Tongue (tissue), 2 donors: ENCODE data around the gene ELOVL7. TPM values are rescaled to one million over a fixed set of nuclear protein-coding genes. Genes with fewer than 3 reads are reported as not detected.
"Not testable (repeated sequence)": the region's sequence is repeated elsewhere in the genome, so short reads cannot be mapped to it uniquely, and the experiment has no call there.

ENCODE experiments used
- DNase-seq: peaks from one replicate; pipeline ENCODE4 v3.0.0-alpha.2; 2015
- total RNA-seq: library from RNA; depleted of rRNA; stranded (reverse); fragments of >200 nt; gene quantifications from one replicate; pipeline ENCODE4 v1.2.3, GENCODE V29; 2014

The ELOVL7 gene
- total RNA-seq, 1 donor from 2014 or later: 4.7 TPM

DNA sequence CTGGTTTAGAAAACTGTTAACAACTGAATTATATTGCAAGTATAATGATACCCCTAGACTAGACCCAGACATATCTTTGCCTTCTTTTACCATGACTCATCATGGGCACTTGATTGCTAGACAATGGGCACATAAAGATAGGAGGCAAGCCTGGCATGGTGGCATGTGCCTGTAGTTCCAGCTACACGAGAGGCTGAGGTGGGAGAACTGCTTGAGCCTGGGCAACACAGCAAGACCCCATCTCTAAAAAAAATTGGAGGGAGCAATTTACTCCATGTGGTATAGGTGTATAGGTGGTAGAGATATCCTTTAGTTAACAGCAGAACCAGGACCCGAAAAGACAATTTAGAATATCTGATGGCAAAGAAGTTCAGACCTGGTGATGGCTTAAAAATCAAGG lies 51.6 kb downstream of the ELOVL7 start:
- no peak for DNase-seq

DNA sequence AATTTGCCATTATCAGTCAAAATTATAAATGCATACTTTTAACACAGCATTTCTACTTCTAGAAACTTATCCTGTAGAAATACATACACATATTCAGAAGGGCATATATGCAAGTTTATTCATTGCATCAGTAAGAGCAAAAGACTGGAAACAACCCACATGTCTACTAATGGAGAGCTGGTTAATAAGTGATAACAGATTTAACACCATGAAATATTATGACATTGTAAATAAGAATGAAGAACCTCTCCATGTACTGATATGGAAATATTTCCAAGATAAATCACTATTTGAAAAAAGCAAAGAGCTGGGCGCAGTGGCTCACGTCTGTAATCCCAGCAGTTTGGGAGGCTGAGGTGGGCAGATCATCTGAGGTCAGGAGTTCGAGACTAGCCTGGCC lies 54.5 kb downstream of the ELOVL7 start:
- no peak for DNase-seq

DNA sequence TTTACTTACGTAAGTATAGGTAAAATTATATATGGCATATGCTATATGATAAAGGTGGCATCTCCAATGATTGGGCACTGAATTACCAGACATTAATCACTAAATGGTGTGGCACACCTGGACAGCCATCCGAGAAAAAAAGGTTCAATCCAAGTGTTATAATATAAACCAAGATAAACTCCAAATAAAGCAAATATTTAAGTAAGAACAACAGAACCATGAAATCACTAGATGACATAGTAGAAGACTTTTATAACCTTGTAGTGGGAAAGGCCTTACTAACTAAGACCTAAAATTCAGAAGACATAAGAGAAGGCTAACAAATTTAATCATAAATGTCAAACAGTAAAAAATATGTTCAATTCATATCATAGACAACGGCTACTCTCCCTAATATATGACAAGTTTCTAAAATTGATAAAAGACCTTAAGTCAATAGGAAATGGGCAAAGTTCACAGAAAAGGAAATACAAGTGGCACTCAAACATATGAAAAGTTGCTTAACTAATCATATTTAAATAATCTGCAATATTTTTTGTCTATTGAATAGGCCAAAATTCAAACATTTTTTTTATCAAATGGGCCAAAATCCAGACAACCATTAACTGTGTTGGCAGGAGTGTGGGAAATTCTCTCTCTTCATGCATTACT lies 55.1 kb downstream of the ELOVL7 start:
- DNase-seq: no peak

DNA sequence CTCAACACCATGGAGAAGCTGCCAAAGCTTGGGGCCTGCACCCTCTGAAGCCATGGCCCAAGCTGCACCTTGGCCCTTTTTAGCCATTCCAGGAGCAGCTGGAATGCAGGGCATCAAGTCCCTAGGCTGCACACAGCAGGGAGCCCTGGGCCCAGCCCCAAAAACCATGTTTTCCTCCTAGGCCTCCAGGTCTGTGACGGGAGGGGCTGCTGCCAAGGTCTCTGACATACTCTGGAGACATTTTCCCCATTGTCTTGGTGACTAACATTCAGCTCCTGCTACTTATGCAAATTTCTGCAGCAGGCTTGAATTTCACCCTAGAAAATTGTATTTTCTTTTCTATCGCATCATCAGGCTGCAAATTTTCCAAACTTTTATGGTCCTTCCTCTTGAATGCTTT lies 64.6 kb downstream of the ELOVL7 start:
- no peak for DNase-seq

DNA sequence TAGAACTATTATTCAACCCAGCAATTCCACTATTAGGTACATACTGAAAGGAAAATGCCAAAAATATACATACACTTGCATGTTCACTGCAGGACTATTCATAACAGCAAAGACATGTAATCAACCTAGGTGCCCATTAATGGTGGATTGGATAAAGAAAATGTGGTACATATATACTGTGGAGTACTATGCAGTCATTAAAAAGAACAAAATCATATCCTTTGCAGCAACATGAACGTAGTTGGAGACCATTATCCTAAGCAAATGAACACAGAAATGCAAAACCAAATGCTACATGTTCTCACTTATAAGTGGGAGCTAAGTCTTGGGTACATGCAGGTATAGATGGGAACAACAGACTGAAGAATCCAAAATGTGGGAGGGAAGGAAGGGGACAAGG lies 67.7 kb downstream of the ELOVL7 start:
- DNase-seq: no peak

DNA sequence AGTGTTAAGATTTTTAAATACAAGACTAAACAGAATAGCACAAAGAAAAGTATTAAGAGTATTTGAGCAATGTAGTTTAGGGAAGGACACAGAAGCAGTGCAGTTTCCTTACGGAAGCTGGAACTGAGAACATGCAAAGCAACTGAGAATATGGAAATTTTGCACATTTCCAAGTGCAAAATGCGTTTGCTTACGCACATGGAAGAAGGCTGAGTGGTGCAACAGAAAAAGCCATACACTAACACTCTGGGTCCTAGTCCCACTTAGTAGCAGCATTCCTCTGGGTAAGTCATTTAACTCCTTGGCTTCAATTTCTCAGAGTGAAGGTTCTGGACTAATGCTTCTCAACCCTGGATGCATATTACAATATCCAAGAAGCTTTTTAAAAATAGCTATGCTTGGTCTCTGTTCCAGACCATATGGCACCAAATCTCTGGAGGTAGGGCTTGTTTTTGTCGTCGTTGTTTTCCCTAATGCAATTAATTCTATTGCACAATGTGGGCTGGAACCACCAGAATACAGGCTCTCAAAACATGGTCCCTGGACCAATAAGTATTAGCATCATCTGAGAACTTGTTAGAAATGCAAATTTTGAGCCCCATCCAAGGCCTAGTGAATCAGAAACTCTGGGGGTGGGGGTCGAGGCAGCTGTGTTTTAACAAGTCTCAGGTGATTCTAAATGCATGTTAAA lies 78.9 kb downstream of the ELOVL7 start:
- DNase-seq: no peak

DNA sequence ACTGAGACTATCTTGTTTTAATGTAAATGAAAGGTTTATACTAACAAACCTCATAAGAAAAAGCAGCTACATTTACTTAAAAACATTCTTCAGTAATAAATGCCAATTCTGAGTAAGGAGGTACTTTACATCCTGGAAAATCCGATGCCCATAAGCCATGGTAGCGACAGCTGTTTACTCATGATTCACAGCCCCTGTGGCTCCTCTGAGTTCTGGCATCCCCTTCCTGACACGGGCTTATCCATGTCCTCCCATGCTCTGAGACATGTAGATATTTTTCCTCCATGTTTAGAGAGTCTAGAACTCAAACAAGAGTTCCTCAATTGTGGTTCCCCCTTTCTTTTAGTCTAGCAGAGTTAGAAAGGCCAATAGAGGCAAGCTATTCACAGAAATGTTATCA lies 81.0 kb downstream of the ELOVL7 start:
- DNase-seq: no peak

DNA sequence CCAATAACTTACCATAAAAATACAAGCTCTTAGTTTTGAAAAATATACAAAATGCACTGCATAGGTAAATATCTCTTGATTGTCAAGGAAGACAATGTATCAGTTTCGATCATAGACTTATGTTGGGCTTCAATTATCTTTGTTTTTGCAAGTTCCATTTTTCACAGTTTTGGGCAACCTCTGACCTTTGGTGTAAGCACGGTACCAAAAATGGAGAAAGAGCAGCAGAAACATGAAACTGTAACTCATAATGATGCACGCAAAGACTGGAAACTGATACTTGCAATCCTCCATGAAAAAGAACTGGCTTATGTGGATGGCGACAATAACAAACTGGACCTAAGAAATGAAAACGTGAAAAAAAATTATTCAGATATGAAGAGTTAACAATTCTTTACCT lies 89.6 kb downstream of the ELOVL7 start:
- no peak for DNase-seq

DNA sequence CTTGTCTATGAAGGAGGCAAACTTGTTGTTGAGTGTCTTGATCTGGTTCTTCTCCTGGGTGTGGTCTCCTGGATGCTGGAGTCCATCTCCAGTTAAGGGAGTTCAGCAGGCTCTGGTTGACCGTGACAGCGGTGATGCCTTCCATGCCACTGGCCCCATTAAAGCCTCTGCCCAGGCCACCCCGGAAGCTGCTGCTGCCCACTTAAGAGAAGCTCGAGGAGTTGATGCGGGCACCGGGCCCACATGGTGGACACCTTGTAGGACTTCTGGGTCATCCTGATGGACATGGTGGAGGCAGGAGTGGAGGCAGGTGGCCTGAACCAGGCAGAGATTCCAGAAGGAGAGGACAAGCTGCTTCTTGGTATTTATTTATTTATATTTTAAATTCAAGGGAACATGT lies 99.4 kb downstream of the ELOVL7 start:
- DNase-seq: no peak

DNA sequence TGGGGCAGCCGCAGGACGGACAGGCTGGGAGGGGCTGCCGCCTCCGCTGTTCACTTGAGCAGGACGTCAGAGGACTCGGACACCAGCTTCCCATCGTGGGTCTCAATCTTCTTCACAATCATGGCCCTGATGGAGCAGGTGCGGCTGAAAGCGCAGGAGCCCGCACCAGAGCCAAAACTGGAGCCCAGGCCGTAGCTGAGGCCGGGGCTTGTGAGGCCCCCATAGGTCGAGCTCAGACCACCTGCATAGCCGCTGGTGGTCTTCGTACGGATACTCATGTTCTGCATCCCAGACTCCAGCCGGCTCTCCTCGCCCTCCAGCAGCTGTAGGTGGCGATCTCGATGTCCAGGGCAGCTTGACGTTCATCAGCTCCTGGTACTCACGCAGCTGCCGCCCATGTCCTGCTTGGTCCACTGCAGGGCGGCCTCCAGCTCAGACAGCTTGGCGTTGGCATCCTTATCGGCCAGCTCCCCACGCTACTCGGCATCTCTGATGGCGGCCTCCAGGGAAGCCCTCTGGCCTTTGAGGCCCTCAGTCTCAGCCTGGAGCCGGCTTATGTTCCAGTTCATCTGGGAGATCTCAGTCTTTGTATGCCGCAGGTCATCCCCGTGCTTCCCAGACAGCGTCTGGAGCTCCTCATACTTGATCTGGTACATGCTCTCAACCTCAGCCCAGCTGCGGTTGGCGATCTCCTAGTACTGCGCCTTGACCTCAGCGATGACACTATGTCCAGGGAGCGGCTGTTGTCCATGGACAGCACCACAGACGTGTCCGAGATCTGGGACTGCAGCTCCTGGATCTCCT lies 100.4 kb downstream of the ELOVL7 start:
- no peak for DNase-seq

DNA sequence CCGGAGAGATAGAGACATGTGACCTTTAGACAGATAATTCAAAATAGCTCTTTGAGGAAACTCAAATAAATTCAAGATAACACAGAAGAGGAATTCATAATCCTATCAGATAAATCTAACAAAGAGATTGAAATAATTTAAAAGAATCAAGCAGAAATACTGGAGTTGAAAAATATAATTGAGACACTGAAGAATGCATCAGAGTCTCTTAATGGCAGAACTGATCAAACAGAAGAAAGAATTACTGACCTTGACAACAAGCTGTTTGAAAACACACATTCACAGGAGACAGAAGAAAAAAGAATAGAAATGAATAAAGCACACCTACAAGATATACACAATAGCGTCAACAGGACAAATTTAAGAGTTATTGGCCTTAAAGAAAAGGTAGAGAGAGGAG lies 103.7 kb downstream of the ELOVL7 start:
- no peak for DNase-seq

DNA sequence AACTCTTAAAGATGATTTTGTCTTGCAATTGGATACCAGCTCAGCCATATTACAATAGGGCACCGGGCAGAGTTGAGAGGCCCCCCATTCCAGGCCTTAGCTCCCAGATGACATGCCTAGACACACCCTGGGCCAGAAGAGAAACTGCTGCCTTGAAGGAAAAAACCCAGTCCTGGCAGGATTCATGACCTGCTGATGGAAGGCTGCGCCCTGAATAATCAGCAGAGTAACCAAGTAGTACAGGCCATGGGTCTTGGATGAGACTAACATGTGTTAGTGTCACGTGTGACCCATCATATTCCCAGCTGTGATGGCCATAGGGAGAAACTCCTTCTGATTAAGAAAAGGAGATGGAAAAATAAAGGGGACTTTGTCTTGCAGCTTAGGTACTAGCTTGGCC lies 105.1 kb downstream of the ELOVL7 start:
- DNase-seq: no peak

DNA sequence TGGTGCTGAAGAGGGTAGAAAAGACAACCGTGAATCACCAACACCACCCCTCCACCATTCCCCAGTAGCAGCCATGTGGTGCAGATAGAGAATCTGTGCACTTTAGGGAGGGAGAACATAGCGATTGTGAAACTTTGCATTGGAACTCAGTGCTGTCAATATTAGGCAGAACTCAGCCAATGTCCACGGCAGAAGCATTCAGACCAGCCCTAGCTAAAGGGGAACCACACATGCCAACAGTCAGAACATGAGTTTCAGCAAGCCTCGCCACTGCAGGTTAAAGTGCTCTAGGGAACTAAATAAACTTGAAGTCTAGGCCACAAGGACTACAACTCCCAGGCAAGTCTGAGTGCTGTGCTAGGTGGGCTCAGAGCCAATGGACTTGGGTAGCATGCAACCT lies 105.6 kb downstream of the ELOVL7 start:
- DNase-seq: no peak

DNA sequence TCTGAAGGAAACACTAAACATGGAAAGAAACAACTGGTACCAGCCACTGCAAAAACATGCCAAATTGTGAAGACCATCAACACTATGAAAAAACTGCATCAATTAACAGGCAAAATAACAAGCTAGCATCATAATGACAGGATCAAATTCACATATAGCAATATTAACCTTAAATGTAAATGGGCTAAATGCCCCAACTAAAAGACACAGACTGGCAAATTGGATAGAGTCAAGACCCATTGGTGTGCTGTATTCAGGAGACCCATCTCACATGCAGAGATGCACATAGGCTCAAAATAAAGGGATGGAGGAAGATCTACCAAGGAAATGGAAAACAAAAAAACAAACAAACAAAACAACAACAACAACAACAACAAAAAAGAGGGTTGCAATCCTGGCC lies 113.2 kb downstream of the ELOVL7 start:
- not testable (repeated sequence) for DNase-seq

DNA sequence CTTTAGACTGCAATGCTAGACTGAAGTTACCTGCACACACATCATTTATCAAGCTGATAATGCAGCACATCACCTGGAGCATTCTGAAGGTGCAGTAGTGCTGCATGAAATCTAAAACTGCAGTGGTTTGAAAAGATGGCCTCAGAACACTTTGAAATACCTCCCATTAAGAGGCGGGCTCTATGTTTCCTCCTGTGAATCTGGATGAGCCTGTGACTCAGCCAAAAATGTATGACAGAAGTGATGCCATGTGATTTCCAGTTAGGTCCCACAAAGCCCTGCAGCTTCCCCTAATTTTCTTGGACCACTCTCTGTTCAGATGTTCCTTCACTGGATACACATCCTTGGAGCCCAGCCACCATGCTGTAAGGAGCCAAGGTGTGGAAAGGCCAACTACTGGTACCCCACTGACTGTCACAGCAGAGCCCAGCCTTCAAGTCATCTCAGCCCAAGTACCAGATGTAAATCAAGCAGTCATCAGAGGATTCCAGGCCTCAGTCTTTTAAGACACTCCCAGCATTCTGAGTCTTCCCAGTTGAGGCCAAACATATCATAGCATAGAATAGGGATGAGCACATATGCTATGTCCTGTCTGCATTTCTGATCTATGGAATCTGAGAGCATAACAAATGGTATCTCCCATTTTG lies 116.9 kb downstream of the ELOVL7 start:
- DNase-seq: no peak

DNA sequence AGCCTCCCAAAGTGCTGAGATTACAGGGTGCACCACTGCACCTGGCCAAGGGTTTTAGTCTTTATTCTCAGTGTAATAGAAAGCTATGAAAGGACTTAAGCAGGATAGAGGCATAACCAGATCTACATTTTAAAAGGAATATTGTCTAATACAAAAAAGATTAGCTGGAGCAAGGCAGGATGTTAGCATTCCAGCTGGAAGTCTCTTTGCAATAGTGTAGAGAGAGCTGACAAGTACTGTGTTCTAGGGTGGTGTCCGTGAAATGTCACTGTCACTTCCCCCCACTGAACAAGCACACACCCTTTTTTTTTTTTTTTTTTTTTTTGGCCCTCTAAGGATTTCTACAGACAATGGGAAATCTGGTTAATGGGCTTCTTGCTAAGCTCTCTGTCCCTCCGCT lies 119.9 kb downstream of the ELOVL7 start:
- no peak for DNase-seq

DNA sequence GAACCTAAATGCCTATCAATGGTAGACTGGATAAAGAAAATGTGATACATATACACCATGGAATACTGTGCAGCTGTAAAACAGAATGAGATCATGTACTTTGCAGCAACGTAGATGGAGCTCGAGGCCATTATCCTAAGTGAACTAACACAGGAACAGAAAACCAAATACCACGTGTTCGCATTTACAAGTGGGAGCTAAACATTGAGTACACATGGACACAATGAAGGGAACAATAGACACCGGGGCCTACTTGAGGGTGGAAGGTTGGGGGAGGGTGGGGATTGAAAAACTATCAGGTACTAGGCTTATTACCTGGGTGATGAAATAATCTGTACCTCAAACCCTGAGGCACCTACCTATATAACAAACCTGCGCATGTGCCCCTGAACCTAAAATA lies 121.7 kb downstream of the ELOVL7 start:
- peak; percentile 10 for DNase-seq

DNA sequence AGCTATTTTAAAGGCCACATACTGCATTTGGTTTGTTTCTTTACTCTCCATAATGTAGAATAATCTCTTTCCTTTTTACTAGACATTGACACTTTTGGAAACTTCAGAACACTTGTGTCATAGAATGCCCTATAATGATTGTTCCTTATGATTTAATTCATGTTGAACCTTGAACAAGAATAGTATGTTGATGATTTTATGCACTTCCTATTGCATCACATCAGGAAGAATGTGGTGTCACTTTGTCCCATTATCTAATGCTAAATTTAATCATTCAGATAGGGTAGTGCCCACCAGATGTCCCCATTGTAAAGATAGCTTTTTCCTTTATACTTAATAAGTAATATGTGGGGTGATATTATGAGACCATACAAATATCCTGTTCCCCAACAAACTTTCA lies 124.7 kb downstream of the ELOVL7 start:
- no peak for DNase-seq

DNA sequence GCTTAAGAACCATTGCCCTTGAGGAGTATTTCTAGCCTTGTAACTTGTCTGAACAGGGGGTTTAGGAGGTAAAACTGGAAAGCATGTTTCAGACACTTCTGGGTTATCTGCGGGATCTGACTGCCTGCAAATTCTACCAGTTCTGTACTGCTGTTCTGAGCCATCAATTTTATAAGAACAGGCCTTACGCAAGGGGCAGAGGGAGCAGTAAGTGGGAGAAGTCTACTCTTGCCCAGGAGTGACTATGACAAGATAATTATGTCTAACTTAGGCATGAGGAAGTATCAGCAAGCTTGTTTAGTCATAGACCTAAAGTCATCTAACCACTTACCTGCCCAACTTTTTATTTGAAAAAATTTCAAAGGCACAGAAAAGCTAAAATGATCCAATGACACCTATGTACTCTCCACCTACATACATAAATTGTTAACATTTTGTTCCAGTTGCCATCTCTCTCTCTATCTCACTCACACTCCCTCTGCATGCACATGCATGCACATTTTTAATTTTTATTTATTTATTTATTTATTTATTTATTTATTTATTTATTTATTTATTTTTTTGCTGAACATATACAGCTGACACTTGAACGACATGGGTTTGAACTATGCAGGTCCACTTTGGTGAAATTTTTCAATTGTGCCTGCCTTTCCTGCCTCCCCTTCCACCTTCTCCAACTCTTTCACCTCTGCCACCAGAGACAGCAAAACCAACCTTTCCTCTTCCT lies 125.7 kb downstream of the ELOVL7 start:
- DNase-seq: no peak

DNA sequence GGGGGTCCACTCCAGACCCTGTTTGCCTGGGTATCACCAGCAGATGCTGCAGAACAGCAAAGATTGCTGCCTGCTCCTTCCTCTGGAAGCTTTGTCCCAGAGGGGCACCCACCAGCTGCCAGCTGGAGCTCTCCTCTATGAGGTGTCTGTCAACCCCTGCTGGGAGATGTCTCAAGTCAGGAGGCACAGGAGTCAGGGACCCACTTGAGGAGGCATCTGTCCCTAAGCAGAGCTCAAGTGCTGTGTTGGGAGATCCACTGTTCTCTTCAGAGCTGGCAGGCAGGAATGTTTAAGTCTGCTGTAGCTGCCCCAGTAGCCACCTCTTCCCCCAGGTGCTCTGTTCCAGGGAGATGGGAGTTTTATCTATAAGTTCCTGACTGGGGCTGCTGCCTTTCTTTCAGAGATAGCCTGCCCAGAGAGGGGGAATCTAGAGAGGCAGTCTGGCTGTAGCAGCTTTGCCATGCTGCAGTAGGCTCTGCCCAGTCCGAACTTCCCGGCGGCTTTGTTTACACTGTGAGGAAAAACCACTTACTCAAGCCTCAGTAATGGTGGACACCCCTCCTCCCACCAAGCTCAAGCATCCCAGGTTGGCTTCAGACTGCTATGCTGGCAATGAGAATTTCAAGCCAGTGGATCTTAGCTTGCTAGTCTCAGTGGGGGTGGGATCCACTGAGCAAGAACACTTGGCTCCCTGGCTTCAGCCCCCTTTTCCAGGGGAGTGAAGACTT lies 128.7 kb downstream of the ELOVL7 start:
- DNase-seq: not testable (repeated sequence)

DNA sequence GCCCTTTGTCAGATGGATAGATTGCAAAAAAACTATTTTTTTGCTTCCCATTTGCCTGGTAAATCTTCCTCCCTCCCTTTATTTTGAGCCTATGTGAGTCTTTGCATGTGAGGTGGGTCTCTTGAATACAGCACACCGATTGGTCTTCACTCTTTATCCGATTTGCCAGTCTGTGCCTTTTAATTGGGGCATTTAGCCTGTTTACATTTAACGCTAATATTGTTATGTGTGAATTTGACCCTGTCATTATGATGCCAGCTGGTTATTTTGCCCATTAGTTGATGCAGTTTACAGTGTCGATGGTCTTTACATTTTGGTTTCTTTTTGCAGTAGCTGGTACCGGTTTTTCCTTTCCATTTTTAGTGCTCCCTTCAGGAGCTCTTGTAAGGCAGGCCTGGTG lies 131.1 kb downstream of the ELOVL7 start:
- no peak for DNase-seq

DNA sequence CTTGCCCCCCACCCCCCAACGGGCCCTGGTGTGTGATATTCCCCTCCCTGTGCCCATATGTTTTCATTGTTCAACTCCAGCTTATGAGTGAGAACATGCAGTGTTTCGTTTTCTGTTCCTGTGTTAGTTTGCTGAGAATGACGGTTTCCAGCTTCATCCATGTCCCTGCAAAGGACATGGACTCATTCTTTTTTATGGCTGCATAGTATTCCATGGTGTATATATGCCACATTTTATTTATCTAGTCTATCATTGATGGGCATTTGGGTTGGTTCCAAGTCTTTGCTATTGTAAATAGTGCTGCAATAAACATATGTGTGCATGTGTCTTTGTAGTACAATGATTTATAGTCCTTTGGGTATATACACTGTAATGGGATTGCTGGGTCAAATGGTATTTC lies 132.2 kb downstream of the ELOVL7 start:
- DNase-seq: not testable (repeated sequence)
